Measurements from ENCODE around the gene NUP42. TPM values are rescaled to one million over a fixed set of nuclear protein-coding genes. Genes with fewer than 3 reads are reported as not detected.
A peak's percentile ranks its signal among the peaks of the same experiment; 100 is the strongest.

Gene NUP42
- total and polyA plus RNA-seq, 2 of the 13 experiments (the other 11 are each of a cell fraction or from before 2014, with no cell fraction given) = 32.0 to 51.5 TPM

GRCh38 chr7:23181684-23182553, at the start of gene NUP42 (continued):
- TF ChIP-seq GLMP (CRISPR knock-in tag; IDR thresholded peaks at IDR 0.05; ENCODE audit: borderline replicate concordance) (no peak), KLF11 (CRISPR knock-in tag; IDR thresholded peaks at IDR 0.05) (peak; percentile 59; the same call in 1 of the 2 replicates), PAWR (CRISPR knock-in tag; IDR thresholded peaks at IDR 0.05; ENCODE audit: borderline replicate concordance) (peak; percentile 39; the same call in 1 of the 2 replicates), PITX1 (CRISPR knock-in tag; IDR thresholded peaks at IDR 0.05) (peak; percentile 67), RFXAP (CRISPR knock-in tag; IDR thresholded peaks at IDR 0.05; ENCODE audit: borderline replicate concordance) (peak; percentile 99), CAMTA2 (CRISPR knock-in tag; IDR thresholded peaks at IDR 0.05; ENCODE audit: borderline replicate concordance) (no peak), HIC2 (CRISPR knock-in tag; IDR thresholded peaks at IDR 0.05; ENCODE audit: low read depth) (no peak), HNRNPUL1 (IDR thresholded peaks at IDR 0.05; ENCODE audit: low read depth, low read length) (no peak), ZNF329 (CRISPR knock-in tag; IDR thresholded peaks at IDR 0.05; ENCODE audit: low read depth) (peak; percentile 73; the same call in 1 of the 2 replicates), ZNF484 (CRISPR knock-in tag; IDR thresholded peaks at IDR 0.05; ENCODE audit: borderline replicate concordance, low read depth) (no peak), ZNF737 (CRISPR knock-in tag; IDR thresholded peaks at IDR 0.05; ENCODE audit: borderline replicate concordance) (no peak), HIVEP1 (CRISPR knock-in tag; IDR thresholded peaks at IDR 0.05) (0 out of 2 replicates have a peak, but pooled peaks have one; percentile 84), ZNF280D (CRISPR knock-in tag; IDR thresholded peaks at IDR 0.05) (peak; percentile 83), STAT6 (CRISPR knock-in tag; IDR thresholded peaks at IDR 0.05; ENCODE audit: borderline replicate concordance) (peak; percentile 73; the same call in 1 of the 2 replicates)

Data from HepG2 (cell line).